Measurements from ENCODE around the gene ZNF74.
"Not testable (repeated sequence)": the region's sequence is repeated elsewhere in the genome, so short reads cannot be mapped to it uniquely, and the experiment has no call there.

Gene ZNF74

DNA sequence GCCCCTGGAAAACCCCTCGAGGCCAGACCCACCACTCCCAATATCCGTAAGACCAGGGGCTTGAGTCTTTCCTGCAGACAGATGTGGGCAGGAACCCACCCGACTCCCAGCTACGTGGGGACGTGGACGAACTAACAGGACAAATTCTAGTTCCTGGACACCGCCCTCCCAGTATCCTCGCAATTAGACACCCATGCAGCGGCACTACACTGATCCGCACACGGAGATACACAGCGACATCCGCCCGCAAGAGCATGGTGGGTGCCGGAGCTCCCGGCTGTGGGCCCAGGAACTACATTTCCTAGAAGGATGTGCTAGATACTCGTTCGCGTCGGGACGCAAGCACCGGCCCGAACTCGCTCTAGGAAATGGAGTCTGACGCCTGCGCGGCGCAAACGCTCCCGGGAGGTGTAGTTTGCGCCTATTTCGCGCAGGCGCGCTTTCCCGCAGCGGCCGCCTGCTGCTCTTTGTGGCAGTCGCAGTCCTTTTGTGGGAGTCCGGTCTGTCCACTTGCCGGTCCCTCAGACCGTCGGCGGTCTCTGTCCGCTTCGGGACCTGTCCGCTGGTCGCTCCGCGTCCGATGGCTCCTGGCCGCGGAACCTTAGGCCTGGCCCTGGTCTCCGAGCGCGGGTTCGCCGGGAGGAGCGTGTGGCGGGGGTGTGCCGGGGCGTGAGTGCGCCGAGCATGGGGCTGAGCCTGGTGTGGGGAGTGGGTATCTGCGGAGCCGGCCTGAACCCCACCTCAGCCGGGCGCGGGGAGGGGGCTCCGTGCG lies at the start of gene ZNF74:
Gene ZNF74 (plus strand): TSS at position 447 of the 772 bp plus-strand sequence. CDS start 478 bp downstream, outside the sequence.
- peak; percentile 92 for DNase-seq

DNA sequence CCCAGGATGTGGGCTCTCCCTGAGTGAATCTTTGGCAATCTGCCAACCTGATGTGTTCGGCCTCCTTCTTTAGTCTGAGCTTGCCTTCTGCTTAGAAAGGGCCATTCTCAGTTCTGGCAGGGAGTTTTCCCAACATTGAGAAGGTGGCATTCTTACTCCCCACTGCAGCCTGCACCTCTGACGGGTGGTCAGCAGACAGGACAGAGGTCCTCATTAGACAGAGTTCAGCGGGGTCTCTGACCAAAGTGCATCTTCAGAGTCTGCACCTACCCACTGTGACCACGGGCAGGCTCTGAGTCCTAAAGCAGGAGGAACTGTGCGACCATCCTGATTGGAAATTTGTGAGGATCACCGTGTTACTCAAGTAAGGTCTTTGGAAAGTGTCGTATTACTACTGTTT lies 47.4 kb upstream of the ZNF74 start:
- not testable (repeated sequence) for DNase-seq

DNA sequence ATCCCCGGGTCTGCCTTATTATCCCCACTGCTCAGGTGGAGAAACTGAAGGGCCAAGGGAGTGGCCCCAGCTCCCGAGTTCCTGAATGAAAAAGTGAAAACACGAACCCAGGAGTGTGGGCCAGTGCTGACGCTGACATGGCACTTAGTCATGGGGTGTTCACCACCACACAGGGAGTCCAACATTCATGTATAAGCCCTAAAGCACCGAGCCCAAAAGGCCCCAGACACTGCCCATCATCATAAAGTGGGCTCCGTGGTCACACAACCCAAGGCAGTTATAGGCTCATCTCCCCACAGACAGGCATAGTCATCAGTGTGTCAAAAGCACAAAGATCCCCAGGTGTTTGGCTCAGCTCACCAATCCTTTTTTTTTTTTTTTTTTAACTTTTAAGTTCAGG lies 41.4 kb upstream of the ZNF74 start:
- DNase-seq, result not testable (repeated sequence)

DNA sequence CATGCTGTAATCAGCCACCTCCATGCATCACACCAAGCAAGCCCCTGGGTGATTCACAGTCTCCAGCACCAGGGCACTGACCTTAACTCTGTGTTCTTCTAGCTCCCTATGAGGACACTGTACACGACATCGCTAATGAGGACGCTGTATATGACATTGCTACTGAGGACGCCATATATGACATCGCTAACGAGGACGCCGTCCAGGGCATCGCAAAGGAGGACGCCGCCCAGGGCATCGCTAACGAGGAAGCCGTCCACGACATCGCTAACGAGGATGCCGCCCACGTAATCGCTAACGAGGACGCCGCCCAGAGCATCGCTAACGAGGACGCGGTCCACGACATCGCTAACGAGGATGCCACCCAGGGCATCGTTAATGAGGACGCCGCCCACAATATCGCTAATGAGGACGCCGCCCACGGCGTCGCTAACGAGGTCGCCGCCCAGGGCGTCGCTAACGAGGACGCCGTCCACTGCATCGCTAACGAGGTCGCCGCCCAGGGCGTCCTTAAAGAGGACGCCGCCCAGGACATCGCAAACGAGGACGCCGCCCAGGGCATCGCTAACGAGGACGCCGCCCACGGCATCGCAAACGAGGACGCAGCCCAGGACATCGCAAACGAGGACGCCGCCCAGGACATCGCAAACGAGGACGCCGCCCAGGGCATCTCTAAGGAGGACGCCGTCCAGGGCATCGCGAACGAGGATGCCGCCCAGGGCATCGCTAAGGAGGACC lies 39.5 kb upstream of the ZNF74 start:
- no peak for DNase-seq

DNA sequence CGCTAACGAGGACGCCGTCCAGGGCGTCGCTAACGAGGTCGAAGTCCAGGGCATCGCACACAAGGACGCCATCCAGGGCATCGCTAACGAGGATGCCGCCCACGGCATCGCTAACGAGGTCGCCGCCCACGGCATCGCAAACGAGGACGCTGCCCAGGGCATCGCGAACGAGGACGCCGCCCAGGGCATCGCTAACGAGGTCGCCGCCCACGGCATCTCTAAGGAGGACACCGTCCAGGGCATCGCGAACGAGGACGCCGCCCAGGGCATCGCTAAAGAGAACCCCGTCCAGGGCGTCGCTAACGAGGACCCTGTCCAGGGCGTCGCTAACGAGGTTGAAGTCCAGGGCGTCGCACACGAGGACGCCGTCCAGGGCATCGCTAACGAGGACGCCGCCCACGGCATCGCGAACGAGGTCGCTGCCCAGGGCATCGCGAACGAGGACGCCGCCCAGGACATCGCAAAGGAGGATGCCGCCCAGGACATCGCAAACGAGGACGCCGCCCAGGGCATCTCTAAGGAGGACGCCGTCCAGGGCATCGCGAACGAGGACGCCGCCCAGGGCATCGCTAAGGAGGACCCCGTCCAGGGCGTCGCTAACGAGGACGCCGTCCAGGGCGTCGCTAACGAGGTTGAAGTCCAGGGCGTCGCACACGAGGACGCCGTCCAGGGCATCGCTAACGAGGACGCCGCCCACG lies 37.9 kb upstream of the ZNF74 start:
- DNase-seq, result not testable (repeated sequence)

DNA sequence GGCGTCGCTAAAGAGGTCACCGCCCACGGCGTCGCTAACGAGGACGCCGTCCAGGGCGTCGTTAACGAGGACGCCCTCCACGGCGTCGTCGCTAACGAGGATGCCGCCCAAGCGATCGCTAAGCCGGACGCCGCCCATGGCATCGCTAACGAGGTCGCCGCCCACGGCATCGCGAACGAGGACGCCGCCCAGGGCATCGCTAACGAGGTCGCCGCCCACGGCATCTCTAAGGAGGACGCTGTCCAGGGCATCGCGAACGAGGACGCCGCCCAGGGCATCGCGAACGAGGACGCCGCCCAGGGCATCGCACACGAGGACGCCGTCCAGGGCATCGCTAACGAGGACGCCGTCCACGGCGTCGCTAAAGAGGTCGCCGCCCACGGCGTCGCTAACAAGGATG lies 37.0 kb upstream of the ZNF74 start:
- not testable (repeated sequence) for DNase-seq

DNA sequence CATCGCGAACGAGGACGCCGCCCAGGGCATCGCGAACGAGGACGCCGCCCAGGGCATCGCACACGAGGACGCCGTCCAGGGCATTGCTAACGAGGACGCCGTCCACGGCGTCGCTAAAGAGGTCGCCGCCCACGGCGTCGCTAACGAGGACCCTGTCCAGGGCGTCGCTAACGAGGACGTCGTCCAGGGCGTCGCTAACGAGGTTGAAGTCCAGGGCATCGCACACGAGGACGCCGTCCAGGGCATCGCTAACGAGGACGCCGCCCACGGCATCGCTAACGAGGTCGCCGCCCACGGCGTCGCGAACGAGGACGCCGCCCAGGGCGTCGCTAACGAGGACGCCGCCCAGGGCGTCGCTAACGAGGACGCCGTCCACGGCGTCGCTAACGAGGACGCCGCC lies 36.0 kb upstream of the ZNF74 start:
- not testable (repeated sequence) for DNase-seq

DNA sequence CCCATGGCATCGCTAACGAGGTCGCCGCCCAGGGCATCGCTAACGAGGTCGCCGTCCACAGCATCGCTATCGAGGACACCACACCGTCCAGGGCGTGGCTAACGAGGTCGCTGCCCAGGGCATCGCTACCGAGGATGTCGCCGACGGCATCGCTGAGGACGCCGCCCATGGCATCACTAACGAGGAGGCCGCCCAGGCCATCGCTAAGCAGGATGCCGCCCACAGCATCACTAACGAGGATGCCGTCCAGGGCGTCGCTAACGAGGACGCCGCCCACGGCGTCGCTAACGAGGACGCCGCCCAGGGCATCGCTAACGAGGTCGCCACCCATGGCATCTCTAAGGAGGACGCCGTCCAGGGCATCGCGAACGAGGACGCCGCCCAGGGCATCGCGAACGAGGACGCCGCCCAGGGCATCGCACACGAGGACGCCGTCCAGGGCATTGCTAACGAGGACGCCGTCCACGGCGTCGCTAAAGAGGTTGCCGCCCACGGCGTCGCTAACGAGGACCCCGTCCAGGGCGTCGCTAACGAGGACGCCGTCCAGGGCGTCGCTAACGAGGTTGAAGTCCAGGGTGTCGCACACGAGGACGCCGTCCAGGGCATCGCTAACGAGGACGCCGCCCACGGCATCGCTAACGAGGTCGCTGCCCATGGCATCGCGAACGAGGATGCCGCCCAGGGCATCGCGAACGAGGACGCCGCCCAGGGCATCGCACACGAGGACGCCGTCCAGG lies 35.3 kb upstream of the ZNF74 start:
- DNase-seq, result not testable (repeated sequence)

DNA sequence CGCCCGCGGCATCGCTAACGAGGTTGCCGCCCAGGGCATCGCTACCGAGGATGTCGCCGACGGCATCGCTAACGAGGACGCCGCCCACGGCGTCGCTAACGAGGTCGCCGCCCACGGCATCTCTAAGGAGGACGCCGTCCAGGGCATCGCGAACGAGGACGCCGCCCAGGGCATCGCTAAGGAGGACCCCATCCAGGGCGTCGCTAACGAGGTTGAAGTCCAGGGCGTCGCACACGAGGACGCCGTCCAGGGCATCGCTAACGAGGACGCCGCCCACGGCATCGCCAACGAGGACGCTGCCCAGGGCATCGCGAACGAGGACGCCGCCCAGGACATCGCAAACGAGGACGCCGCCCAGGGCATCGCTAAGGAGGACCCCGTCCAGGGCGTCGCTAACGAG lies 33.7 kb upstream of the ZNF74 start:
- DNase-seq, result not testable (repeated sequence)

DNA sequence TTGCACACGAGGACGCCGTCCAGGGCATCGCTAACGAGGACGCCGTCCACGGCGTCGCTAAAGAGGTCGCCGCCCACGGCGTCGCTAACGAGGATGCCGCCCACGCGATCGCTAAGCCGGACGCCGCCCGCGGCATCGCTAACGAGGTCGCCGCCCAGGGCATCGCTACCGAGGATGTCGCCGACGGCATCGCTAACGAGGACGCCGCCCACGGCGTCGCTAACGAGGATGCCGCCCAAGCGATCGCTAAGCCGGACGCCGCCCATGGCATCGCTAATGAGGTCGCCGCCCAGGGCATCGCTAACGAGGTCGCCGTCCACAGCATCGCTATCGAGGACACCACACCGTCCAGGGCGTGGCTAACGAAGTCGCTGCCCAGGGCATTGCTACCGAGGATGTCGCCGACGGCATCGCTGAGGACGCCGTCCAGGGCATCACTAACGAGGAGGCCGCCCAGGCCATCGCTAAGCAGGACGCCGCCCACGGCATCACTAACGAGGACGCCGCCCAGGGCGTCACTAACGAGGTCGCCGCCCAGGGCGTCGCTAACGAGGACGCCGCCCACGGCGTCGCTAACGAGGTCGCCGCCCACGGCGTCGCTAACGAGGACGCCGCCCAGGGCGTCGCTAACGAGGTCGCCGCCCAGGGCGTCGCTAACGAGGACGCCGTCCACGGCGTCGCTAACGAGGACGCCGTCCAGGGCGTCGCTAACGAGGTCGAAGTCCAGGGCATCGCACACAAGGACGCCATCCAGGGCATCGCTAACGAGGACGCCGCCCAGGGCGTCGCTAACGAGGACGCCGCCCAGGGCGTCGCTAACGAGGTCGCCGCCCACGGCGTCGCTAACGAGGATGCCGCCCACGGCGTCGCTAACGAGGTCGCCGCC lies 32.8 kb upstream of the ZNF74 start:
- DNase-seq, result not testable (repeated sequence)

DNA sequence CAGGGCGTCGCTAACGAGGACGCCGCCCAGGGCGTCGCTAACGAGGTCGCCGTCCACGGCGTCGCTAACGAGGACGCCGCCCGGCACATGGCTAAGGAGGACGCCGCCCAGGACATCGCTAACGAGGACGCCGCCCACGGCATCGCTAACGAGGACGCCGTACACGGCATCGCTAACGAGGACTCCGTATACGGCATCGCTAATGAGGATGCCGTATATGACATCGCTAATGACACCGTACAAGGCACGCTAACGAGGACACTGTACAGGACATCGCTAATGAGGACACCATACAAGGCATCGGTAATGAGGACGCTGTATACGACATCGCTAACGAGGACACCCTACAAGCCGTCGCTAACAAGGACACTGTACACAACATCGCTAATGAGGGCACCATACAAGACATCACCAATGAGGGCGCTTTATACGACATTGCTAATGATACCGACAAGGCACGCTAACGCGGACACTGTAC lies 32.2 kb upstream of the ZNF74 start:
- DNase-seq, result not testable (repeated sequence)

DNA sequence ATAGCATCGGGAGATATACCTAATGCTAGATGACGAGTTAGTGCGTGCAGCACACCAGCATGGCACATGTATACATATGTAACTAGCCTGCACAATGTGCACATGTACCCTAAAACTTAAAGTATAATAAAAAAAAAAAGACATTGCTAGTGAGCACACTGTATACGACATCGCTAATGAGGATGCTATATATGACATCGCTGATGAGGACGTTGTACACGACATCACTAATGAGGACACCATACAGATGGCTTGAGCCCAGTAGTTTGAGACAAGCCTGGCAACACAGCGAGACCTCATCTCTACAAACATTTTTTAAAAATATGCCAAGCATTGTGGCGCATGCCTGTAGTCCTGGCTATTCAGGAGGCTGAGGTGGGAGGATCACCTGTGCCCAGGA lies 31.5 kb upstream of the ZNF74 start:
- DNase-seq, result not testable (repeated sequence)

DNA sequence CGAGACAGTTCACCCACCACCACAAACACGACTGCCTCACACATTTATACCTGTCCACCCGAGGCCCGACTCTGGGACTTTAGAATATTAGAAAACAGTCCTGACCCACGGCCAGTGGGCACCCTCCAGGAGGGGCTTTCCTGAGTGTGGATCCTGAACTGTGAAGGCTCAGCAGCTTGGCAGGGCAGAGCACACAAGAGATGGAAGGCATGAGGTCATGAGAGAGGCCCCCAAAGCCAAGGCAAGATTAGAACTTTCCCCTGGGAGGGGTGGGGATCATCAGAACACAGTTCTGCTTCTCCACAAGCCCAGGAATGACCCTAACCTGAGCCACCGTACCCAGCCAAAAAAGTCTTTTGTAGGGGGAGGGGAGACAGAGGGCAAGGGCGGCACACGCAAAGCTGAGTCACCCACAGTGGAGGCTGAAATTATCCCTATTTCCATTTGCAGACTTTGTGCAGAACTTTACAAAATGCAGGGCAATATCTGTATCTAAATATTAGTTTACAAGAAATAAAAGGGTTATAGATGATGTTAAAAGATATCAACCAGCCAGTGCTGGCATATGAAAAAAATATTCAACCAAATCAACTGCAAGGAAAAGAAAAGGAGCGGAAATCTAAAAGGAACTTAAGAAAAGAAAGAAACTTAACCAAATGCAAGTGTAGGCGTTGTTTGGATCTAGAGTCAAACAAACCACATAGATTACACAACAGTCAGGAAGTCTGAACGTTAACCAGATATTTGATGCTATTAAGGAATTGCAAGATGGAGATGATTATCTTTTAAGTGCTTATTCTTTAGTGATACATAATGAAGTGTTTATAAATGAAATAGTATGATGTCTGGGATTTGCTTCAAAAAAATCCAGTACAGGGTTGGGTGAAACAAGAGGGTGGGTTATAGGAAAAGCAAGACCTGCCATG lies 29.4 kb upstream of the ZNF74 start:
- DNase-seq, result peak; percentile 18

DNA sequence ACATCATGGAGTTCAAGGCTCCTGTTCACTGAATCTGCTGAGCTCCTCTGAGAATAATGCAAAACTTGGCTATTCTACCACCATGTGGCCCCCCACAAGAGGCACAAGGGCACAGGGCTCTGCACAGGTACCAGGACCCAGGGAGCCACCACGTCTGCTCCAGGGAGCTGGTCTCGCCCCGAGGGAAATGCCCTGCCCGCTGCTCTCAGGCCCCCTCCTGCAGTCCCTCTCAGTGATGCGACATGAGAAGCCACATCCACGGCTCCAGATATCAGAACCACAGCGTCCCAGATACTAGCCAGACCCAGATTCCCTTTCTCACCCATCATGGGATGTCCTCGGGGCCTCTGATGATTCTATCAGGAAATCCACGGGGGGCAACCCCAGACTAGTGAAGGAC lies 27.1 kb upstream of the ZNF74 start:
- DNase-seq, result not testable (repeated sequence)

DNA sequence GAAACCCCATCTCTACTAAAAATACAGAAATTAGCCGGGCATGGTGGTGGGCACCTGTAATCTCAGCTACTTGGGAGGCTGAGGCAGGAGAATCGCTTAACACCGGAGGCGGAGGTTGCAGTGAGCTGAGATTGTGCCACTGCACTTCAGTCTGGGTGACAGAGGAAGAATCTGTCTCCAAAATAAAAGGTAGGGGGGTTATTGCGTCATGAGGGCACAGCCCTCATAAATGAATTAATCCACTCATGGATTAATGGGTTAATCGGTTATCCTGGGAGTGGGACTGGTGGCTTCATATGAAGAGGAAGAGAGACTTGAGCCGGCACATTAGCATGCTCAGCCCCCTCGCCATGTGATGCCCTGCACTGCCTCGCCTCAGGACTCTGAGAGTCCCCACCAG lies 25.1 kb upstream of the ZNF74 start:
- DNase-seq, result not testable (repeated sequence)

DNA sequence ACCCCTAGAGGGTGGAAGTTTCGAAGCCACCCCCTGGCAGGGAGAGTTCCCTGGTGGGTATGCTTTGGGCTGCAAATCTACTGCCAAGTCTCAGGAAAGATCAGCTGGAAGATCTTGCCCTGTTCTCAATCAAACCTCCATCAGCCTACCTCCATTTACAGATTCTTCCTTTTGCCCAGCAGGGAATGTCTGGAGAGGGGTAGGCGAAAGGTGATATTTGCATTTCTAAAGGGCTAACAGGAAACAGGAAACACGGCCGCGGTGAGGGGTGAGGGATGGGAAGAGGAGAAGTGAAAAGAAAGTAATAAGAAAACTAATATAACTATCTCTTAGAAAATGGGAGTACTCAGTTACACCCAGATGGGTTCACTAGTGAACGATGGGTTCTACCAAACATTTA lies 22.3 kb upstream of the ZNF74 start:
- not testable (repeated sequence) for DNase-seq

DNA sequence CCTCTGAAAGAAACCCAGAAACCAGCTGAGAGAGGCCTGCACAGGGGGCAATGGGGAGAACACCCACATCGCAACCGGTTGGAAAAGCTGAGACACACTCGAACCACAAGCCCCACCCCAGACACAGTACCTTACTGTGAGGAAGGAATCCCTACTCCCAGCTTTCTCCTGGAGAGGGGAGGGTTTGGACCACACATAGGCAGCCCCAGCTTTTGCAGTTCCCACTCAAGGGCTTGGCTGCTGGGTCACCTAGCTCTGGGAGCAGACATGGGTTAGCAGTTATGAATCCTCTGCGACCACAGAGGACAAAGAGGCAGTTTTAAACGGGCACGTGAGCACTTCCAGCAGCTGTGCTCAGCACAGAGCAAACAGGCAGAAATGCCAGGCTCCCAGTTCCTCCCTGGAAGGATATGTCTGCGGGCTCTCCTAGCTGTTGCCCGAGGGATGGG lies 21.5 kb upstream of the ZNF74 start:
- DNase-seq, result not testable (repeated sequence)

DNA sequence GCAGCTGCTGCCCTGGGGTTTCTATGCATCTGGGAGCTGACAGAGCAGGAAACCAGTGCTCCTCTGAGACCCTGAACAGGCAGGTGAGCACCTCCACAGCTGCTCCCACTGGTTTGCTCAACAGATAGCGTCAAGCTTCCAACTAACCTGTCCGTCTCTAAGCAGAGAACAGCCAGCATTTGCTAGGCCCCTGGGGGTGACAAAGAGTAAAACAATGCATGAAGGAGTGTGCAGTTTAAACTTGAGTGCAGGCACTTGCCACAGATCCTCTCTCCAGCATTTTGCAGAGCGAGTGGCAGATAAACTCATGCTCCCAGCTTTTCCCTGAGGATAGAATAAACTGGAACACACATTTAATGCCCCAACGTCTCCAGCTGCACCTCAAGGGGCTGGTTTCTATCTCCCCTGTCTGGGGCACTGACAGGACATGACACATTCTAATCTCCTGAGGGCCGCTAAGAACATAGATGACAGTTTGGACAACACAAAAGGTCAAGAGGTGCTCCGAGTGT lies 20.7 kb upstream of the ZNF74 start:
- DNase-seq, result not testable (repeated sequence)

DNA sequence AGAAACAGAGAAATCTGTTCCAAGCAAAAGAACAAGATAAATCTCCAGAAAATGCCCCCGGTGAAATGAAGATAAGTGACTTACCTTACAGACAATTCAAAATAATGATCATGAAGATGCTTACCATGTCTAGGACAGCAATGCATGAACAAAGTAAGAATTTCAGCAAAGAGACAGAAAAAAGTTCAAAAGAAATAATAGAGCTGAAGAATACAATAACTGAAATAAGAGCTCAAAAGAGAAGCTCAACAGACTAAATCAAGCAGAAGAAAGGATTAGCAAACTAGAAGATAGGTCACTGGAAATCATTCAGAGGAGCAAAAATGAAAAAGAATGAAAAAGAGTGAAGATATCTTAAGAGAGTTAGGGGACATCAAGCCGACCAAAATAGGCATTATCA lies 19.8 kb upstream of the ZNF74 start:
- not testable (repeated sequence) for DNase-seq

DNA sequence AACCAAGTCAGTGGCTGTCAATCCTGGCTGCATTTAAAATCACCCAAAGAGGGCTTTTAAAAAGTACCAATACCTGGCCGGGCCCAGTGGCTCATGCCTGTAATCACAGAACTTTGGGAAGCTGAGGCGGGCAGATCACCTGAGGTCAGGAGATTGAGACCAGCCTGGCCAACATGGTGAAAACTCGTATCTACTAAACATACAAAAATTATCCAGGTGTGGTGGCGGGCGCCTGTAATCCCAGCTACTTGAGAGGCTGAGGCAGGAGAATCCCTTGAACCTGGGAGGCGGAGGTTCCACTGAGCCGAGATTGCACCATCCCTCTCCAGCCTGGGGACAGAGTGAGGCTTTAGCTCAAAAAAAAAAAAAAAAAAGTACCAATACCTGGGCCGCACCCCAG lies 17.7 kb upstream of the ZNF74 start:
- not testable (repeated sequence) for DNase-seq
